ENCODE measurements around the gene TELO2. TPM values are rescaled to one million over a fixed set of nuclear protein-coding genes. Genes with fewer than 3 reads are reported as not detected.
A peak's percentile ranks its signal among the peaks of the same experiment; 100 is the strongest.

The TELO2 gene
- total RNA-seq, 1 donor from 2014 or later: 110 TPM

DNA sequence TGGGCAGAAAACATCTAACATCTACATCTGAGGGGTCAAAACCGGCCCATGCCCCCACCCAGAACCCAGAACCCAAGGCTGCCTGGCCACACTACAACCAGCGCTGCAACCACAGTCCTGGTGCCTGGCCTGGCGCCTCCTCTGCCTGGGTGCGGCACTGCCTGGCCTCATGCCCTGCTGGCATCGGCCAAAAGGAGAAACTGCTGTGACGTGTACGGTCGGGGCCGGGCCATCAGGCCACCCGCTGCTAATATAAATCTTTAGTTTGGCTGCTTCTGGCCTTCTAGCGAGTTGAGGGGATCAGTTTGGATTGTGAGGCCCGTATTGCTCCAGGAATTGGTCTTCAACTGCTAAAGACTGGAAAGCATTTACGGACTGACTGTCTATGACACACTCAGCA is 63.1 kb downstream of the TELO2 start:
- no peaks in the 10 kb centered on the region for H3K27me3 ChIP-seq
- H3K4me1 ChIP-seq: peaks cover 0 to 6% of the 10 kb centered on the region in 2 donors
- peaks cover 41 to 82% of the 10 kb centered on the region in 2 donors for H3K36me3 ChIP-seq
- H3K9me3 ChIP-seq: no peaks in the 10 kb centered on the region
- TF ChIP-seq, protein P1, sequence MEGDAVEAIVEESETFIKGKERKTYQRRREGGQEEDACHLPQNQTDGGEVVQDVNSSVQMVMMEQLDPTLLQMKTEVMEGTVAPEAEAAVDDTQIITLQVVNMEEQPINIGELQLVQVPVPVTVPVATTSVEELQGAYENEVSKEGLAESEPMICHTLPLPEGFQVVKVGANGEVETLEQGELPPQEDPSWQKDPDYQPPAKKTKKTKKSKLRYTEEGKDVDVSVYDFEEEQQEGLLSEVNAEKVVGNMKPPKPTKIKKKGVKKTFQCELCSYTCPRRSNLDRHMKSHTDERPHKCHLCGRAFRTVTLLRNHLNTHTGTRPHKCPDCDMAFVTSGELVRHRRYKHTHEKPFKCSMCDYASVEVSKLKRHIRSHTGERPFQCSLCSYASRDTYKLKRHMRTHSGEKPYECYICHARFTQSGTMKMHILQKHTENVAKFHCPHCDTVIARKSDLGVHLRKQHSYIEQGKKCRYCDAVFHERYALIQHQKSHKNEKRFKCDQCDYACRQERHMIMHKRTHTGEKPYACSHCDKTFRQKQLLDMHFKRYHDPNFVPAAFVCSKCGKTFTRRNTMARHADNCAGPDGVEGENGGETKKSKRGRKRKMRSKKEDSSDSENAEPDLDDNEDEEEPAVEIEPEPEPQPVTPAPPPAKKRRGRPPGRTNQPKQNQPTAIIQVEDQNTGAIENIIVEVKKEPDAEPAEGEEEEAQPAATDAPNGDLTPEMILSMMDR (IDR thresholded peaks at IDR 0.05): peak in 1 of 3 experiments; percentile 19
- DNase-seq (ENCODE audit: low spot score in 2 of 2): no peak
- H3K27ac ChIP-seq: peak overlapping the region; percentile 15 to 57
- H3K4me3 ChIP-seq: no peak overlapping the region
- intact Hi-C loops (cut with DNase I): no loop called here

DNA sequence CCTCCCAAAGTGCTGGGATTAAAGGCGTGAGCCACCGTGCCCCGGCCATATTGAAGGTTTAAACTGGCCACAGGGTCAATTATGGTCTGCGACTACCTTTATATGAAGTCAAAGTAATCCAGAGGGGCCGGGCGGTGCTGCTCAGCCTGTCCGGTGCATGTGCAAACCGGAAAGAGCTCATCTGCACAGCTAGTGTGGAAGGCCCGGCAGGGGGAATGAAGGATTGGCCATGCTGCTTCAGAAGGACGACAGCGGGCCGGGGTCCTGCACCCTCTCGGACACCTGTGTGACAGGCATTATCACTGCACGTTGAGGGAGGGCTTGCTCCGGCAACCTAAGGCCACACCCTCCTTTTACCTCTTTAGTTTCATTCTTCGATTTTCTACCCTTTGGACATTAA is 63.9 kb downstream of the TELO2 start:
- H3K4me1 ChIP-seq: peaks cover 0 to 5% of the 10 kb centered on the region in 2 donors
- H3K36me3 ChIP-seq: peaks cover 39 to 82% of the 10 kb centered on the region in 2 donors
- no peak for DNase-seq (ENCODE audit: low spot score in 2 of 2)
- TF ChIP-seq, protein P1 (IDR thresholded peaks at IDR 0.05): no peak
- no peak overlapping the region for H3K4me3 ChIP-seq
- intact Hi-C loops (cut with DNase I): no loop called here
- no peaks in the 10 kb centered on the region for H3K9me3 ChIP-seq
- peak overlapping the region in 1 of 2 donors; percentile 57 for H3K27ac ChIP-seq
- no peaks in the 10 kb centered on the region for H3K27me3 ChIP-seq

DNA sequence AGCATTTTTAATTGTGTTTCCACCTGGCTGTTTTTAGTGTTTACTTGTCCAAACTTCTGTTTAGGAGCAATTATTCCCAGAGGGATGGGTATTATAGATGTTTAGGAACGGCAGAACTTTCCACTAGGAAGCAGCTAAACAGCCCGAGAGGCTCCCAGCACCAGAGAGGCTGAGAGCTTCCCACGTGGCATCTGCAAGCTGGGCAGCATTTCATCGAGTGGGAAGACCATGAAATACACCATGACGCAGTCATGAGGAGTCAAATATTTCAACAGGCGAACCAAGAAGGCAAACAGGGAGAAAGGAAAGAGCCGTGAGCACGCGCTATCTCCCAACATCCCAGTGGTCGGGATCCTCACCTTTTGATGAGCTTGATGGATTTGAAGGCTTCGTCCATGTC is 64.4 kb downstream of the TELO2 start:
- H3K9me3 ChIP-seq: no peaks in the 10 kb centered on the region
- TF ChIP-seq, protein P1 (IDR thresholded peaks at IDR 0.05): no peak
- intact Hi-C loops (cut with DNase I): no loop called here
- no peaks in the 10 kb centered on the region for H3K27me3 ChIP-seq
- DNase-seq (ENCODE audit: low spot score in 2 of 2): no peak
- no peak overlapping the region for H3K27ac ChIP-seq
- H3K4me1 ChIP-seq: peaks cover 0 to 5% of the 10 kb centered on the region in 2 donors
- no peak overlapping the region for H3K4me3 ChIP-seq
- peaks cover 39 to 87% of the 10 kb centered on the region in 2 donors for H3K36me3 ChIP-seq

DNA sequence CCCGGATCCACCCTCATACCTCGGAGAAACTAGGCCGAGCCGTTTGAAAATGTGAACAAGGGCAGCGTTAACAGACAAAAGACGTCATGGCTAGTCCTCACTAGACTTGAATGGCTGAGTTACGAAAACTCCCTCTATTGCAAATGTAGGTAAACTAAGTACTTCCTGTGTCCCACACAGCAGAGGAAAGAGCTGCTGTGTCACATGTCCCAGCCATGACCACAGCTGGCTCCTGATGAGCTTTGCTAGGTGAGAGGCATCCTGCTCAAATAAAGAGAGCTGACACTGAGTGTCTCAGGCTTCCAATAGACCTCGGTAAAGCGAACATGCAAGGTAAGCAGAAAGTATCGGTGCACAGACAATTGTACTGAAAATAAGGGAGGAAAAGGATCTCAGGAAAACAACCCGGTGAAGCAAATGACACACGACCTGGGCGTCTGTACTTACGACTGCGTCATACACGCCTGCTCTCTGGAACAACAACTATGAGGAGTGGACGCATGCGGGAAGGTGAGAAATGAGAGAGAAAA is 66.4 kb downstream of the TELO2 start:
- Histone ChIP-seq H3K9me3 (no peaks in the 10 kb centered on the region), H3K4me3 (no peak overlapping the region), H3K4me1 (peaks cover 0 to 5% of the 10 kb centered on the region in 2 donors), H3K27ac (no peak overlapping the region), H3K36me3 (peaks cover 39 to 84% of the 10 kb centered on the region in 2 donors), H3K27me3 (no peaks in the 10 kb centered on the region)
- no peak for DNase-seq (ENCODE audit: low spot score in 2 of 2)
- TF ChIP-seq, protein P1 (IDR thresholded peaks at IDR 0.05): no peak
- intact Hi-C loops (cut with DNase I): no loop called here

Other genes with a start within 250 kb of the TELO2 start
- 20.8 TPM for gene TPSD1, start 237.3 kb upstream of the TELO2 start, total RNA-seq
- gene UBE2I, start 183.7 kb upstream of the TELO2 start, total RNA-seq: 141 TPM
- 0.64 TPM for gene BAIAP3, start 159.7 kb upstream of the TELO2 start, total RNA-seq
- gene TSR3, start 141.5 kb upstream of the TELO2 start, total RNA-seq: 143 TPM
- gene GNPTG, start 141.4 kb upstream of the TELO2 start, total RNA-seq: 86.6 TPM
- gene UNKL, start 78.7 kb upstream of the TELO2 start, total RNA-seq: 144 TPM
- gene UQCC4, start 72.6 kb upstream of the TELO2 start, total RNA-seq: 107 TPM
- not detected for gene PERCC1, start 62.3 kb upstream of the TELO2 start, total RNA-seq
- gene CCDC154, start 48.8 kb upstream of the TELO2 start, total RNA-seq: not detected
- 108 TPM for gene CLCN7, start 18.3 kb upstream of the TELO2 start, total RNA-seq
- gene PTX4, start 4.4 kb upstream of the TELO2 start, total RNA-seq: not detected
- gene TMEM204, start 40.3 kb downstream of the TELO2 start, total RNA-seq: 145 TPM
- 21.9 TPM for gene IFT140, start 118.7 kb downstream of the TELO2 start, total RNA-seq
- gene CRAMP1, start 119.0 kb downstream of the TELO2 start, total RNA-seq: 12.7 TPM
- 18.3 TPM for gene JPT2, start 184.9 kb downstream of the TELO2 start, total RNA-seq
- gene MAPK8IP3, start 212.8 kb downstream of the TELO2 start, total RNA-seq: 57.4 TPM